Measurements from ENCODE around the gene MDM2. TPM values are rescaled to one million over a fixed set of nuclear protein-coding genes. Genes with fewer than 3 reads are reported as not detected.
"Not testable (repeated sequence)": the region's sequence is repeated elsewhere in the genome, so short reads cannot be mapped to it uniquely, and the experiment has no call there.

The MDM2 gene
- total and polyA plus RNA-seq, 10 of the 15 experiments (the other 5 are each of a cell fraction or from before 2014, with no cell fraction given): 48.2 to 174 (median 85.0) TPM

DNA sequence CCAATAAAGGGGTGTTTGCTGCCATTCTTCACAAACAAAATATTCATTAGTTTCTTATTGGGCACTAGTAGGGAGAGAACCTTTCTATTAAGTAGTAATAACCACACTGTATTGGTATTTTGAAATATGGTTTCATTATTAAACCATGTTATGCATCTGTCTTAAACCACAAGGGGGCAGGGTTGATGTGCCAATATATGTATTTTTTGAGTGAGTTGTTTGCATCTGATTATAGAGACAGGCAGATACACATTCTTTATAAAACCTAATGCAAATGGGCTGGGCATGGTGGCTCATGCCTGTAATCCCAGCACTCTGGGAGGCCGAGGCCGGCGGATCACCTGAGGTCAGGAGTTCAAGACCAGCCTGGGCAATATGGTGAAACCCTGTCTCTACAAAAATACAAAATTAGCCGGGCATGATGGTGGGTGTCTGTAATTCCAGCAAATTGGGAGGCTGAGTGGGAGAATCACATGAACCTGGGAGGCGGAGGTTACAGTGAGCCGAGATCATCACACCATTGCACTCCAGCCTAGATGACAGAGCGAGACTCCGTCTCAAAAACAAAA is 56.0 kb downstream of the MDM2 start:
- ChIA-PET SMC1A (ENCODE audit: uncharacterized antibody, unreplicated experiment) (interaction anchor here (0.7 to 3.2 kb wide), 2 partner anchors 43 to 206 kb away, joined by 3 to 12 read pairs; no protein-coding TSS in a partner anchor), RAD21 (ENCODE audit: unreplicated experiment) (interaction anchor here (1.3 to 1.5 kb wide), 2 partner anchors 34 to 206 kb away, joined by 3 to 6 read pairs; no protein-coding TSS in a partner anchor), CTCF (interaction anchor here (2.1 to 5.5 kb wide), 2 partner anchors 206 to 210 kb away, joined by 7 to 45 read pairs; no protein-coding TSS in a partner anchor)
- H3K9ac ChIP-seq (ENCODE audit: control insufficient read depth, insufficient read depth, low read length); in situ Hi-C loops (cut with MboI); H3K27ac ChIP-seq (ENCODE audit: control insufficient read depth, insufficient read depth); FAIRE-seq; H3K36me3 ChIP-seq (ENCODE audit: control insufficient read depth in 2 of 2, insufficient read depth in 2 of 2, low read length in 1 of 2); H3K79me2 ChIP-seq (ENCODE audit: control insufficient read depth, insufficient read depth, low read length); H3K27me3 ChIP-seq (replicated peaks in 1 of 2; ENCODE audit: control insufficient read depth in 2 of 2, insufficient read depth in 2 of 2, low read length in 1 of 2); H4K20me1 ChIP-seq (ENCODE audit: control insufficient read depth, insufficient read depth); H3K4me3 ChIP-seq; DNase-seq (ENCODE audit: low read depth, low spot score); H3K4me1 ChIP-seq (ENCODE audit: control insufficient read depth, insufficient read depth, low read length); BruUV-seq (replicated peaks); H3K9me3 ChIP-seq (replicated peaks; ENCODE audit: control insufficient read depth, insufficient read depth, low read length); H3K4me2 ChIP-seq (ENCODE audit: control insufficient read depth, insufficient read depth); POLR2A ChIA-PET; H2AFZ ChIP-seq (ENCODE audit: control insufficient read depth, low read depth, low read length): not testable (repeated sequence)
- TF ChIP-seq, protein P1, sequence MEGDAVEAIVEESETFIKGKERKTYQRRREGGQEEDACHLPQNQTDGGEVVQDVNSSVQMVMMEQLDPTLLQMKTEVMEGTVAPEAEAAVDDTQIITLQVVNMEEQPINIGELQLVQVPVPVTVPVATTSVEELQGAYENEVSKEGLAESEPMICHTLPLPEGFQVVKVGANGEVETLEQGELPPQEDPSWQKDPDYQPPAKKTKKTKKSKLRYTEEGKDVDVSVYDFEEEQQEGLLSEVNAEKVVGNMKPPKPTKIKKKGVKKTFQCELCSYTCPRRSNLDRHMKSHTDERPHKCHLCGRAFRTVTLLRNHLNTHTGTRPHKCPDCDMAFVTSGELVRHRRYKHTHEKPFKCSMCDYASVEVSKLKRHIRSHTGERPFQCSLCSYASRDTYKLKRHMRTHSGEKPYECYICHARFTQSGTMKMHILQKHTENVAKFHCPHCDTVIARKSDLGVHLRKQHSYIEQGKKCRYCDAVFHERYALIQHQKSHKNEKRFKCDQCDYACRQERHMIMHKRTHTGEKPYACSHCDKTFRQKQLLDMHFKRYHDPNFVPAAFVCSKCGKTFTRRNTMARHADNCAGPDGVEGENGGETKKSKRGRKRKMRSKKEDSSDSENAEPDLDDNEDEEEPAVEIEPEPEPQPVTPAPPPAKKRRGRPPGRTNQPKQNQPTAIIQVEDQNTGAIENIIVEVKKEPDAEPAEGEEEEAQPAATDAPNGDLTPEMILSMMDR (IDR thresholded peaks at IDR 0.05 in 2 of 3, conservative IDR thresholded peaks at IDR 0.05 in 1 of 3; ENCODE audit: control insufficient read depth in 2 of 3, extremely low read depth in 1 of 3, insufficient read depth in 1 of 3, low read depth in 3 of 3, low read length in 3 of 3): peak; percentile 47 to 61 (median 47); a peak in 5 of 6 replicates
- TF ChIP-seq SMC3 (IDR thresholded peaks at IDR 0.05; ENCODE audit: borderline replicate concordance, low read length): peak; percentile 63; the same call in 1 of the 2 replicates
- peak; percentile 35; the same call in 1 of the 2 replicates for TF ChIP-seq RUNX3 (IDR thresholded peaks at IDR 0.05; ENCODE audit: low read length)
- TF ChIP-seq RAD21 (IDR thresholded peaks at IDR 0.05; ENCODE audit: insufficient read depth, low read depth, low read length): peak; percentile 66
- 34% methylated on average over 8 of the region's 8 CpGs for WGBS (ENCODE audit: insufficient coverage, insufficient replicate concordance, low lambda C conversion rate, missing lambda C conversion rate)
- peak; percentile 86 for ATAC-seq
- intact Hi-C loops (cut with micrococcal nuclease; ENCODE audit: unreplicated experiment): loop anchor here (1.0 to 10.0 kb wide), 2 partner anchors 206 to 391 kb away; no protein-coding TSS in a partner anchor

Measured in GM12878 (cell line).